GM12874 (cell line): ENCODE measurements around the gene MRPL44.
A peak's percentile ranks its signal among the peaks of the same experiment; 100 is the strongest.

ENCODE experiments used
- TF ChIP-seq, protein P1 (sequence below): IDR thresholded peaks from 2 replicates; pipeline ENCODE4 v1.5.1; 2011; ENCODE audit warnings: low read depth, mild to moderate bottlenecking, control low read depth, low read length, moderate library complexity; ENCODE audit not compliant: insufficient read depth

The MRPL44 gene

DNA sequence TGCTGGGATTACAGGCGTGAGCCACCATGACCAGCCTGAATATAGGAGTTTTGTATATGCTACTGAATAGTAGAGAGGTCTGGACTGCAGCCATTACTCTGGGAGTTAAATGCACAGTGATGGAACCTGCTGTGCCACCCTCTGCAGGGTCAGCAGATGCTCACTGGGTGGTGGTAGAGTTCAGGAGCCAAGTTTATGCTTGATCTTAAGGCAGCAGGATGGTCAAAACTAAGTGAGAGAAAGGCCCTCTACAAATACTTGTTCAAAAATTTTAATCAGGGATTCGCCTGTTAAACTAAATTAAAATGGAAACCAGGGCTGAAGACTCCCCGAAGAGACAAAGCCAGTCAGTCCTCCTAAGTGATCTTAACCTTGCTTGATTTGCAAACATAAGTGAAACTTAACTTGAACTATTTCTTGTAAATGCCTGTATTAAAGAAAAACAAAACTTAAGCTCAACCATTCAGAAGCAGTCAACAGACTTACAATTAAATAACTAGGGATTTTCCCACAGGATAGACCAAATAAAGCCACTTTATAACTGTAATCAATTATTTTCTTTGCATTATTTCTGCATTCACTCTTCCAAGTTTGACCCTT is 7.9 kb upstream of the MRPL44 start:
- TF ChIP-seq, protein P1, sequence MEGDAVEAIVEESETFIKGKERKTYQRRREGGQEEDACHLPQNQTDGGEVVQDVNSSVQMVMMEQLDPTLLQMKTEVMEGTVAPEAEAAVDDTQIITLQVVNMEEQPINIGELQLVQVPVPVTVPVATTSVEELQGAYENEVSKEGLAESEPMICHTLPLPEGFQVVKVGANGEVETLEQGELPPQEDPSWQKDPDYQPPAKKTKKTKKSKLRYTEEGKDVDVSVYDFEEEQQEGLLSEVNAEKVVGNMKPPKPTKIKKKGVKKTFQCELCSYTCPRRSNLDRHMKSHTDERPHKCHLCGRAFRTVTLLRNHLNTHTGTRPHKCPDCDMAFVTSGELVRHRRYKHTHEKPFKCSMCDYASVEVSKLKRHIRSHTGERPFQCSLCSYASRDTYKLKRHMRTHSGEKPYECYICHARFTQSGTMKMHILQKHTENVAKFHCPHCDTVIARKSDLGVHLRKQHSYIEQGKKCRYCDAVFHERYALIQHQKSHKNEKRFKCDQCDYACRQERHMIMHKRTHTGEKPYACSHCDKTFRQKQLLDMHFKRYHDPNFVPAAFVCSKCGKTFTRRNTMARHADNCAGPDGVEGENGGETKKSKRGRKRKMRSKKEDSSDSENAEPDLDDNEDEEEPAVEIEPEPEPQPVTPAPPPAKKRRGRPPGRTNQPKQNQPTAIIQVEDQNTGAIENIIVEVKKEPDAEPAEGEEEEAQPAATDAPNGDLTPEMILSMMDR, result peak; percentile 14; the same call in 1 of the 2 replicates

DNA sequence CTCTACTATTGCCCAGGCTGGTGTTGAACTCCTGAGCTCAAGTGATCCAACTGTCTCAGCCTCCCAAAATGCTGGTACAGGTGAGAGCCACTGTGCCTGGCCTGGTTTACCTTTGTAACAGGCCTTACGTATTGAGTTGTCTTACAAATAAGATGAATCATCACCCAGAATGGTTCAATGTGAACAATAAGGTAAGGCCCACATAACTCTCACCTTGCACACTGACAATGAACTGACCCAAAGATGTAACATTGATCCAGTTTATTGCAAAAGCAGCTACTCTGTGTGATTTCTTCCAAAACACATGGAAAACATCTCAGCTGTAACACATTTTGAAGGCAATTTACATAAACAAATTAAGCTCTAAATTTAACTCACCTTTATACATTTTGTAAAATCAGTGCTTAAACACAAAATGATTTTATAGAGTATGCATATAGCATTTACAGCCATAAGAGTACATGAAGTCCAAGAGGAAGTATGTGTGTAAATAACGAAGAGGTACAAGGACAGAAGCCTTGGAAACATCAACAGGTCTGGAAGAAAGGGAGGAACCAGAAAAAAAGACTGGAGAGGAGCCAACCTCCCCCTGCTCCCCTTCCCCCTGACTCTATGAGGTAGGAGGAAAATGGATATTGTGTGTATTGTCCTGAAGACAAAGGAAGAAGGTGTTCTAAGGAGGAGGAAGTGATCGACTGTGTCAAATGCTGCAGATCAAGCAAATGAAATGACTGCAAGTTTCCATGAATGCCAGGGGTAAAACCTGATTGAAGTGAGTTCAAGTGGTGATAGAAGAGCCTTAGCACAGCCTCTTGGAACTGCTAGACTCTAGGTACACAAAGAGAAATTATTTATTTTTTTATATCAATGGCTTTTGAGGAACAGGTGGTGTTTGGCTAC is 6.6 kb upstream of the MRPL44 start:
- TF ChIP-seq, protein P1, result no peak

DNA sequence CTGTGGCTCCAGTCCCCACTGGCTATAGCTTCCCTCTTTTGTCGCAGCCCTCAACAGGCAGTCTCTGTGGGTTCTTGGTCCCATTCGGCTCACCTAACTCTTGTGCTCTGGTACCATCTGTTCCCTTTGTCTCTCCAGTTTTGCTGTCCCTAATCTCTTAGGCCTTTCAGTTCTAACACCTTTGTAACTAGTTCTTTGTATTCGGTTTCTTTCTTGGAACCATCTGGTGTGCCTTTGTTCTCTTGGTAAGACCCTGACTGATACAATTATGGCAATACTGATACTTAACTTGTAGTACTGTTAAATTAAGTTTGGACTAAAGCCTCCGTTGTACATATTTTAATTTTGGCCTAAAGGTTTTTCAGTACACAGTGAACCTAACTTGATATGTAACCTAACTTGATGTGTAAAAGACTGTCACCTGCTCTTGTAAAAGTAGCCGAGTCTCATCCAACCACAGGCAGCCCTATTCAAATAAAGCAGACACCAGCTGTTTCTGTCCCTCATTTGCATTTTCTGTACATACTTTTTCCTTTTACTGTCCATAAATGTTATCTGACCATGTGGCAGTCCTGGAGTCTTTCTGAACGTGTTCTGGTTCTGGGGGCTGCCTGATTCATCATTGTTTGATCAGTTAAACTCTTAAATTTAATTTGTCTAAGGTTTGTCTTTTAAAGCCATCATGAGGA is 4.8 kb upstream of the MRPL44 start:
- TF ChIP-seq, protein P1, result no peak

DNA sequence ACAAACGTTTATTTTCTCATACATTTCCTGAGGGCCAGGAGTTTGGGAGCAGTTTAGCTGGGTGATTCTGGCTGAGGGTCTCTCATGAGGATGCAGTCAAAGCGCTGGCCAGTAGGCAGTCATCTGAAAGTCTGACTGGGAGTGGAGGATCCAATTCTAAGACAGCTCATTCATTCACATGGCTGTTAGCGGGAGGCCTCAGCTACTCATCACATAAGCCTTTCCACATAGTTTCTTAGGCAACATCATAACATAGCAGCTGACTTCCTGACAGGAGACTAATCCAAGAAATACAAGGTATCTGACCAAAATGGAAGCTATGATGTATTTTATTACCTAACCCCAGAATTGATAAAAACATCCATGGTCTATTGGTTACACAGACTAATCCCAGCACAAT is 2.9 kb upstream of the MRPL44 start:
- TF ChIP-seq, protein P1, result no peak

DNA sequence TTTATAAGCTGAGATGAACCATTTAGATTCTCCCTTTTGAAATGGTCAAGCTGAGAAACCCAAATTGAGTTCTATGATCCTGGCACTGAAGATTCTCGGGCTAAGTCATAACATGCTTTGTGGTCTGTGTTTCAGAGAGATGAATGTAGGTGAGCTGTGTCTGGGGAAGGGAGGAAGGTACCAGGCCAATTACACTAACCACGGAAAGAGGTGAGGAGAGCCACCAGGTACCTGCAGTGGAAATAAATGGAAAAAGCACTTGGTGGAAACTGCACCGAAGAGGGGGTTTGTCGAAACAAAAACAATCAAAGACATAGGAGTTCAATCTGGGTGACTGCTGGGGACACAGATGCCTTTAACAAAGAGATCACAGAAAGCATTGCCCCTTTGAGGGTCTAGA is 963 bp upstream of the MRPL44 start:
- TF ChIP-seq, protein P1, result no peak

DNA sequence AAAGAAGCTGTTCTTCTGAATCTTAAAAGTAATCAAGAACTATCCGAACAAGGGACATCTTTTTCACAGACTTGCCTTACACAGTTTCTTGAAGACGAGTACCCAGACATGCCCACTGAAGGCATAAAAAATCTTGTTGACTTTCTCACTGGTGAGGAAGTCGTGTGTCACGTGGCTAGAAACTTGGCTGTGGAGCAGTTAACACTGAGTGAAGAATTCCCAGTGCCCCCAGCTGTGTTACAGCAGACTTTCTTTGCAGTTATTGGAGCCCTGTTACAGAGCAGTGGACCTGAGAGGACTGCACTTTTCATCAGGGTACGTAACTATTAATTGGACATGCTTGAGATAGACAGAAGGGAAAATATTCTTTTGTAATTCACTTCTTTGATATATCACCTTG is 2.4 kb downstream of the MRPL44 start:
- TF ChIP-seq, protein P1, result no peak

DNA sequence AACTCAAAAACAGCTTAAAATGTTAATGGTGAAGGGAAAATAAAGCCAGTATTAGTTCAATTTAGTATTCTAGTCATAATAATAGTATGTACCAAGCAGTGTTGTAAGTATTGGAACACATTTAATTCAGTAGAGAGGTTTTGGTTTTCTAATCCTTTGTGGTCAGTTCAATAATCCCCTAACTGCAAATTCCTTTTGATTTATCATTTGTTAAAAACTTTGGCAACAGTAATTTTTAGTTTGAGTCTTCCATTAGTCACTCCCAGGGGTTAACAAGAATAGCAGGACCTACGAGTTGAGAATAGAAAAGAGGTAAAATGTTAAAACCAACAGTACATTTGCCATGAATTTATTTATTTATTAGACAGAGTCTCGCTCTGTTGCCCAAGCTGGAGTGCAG is 10.7 kb downstream of the MRPL44 start:
- TF ChIP-seq, protein P1, result no peak
